ENCODE results near the gene GTSF1L. TPM values are rescaled to one million over a fixed set of nuclear protein-coding genes. Genes with fewer than 3 reads are reported as not detected.

Gene GTSF1L
- total and polyA plus RNA-seq, 9 of the 15 experiments (the other 6 are each of a cell fraction or from before 2014, with no cell fraction given) = not detected

- no peaks in the 10 kb centered on the region for H3K9me1 ChIP-seq (ENCODE audit: control insufficient read depth, insufficient read depth, low read length)
- H3K4me3 ChIP-seq = no peak overlapping the region
- H3K4me2 ChIP-seq (ENCODE audit: insufficient read depth, low read length) = peak overlapping the region; percentile 1; the same call in 1 of the 2 replicates
- in situ Hi-C loops (cut with MboI) = no loop called here
- H3K4me1 ChIP-seq (replicated peaks in 1 of 2; ENCODE audit: control insufficient read depth in 2 of 2, insufficient read depth in 2 of 2, low read length in 2 of 2) = peaks cover 5 to 6% of the 10 kb centered on the region in 2 experiments; a peak in 3 of 5 replicates
- 9% methylated on average over 12 of the region's 12 CpGs for WGBS (ENCODE audit: insufficient coverage, low coverage, missing lambda C conversion rate)
- ChIA-PET CTCF (ENCODE audit: low intra/inter-chr PET ratio) (interaction anchor here (1.4 kb wide), 1 partner anchor 334 kb away, joined by 5 read pairs; no protein-coding TSS in a partner anchor), POLR2A (no interaction called here)
- H2AFZ ChIP-seq (ENCODE audit: low read depth, low read length) = no peak overlapping the region
- H3K9ac ChIP-seq (ENCODE audit: insufficient read depth in 1 of 2, low read depth in 2 of 2, low read length in 2 of 2) = no peak overlapping the region
- H3K27me3 ChIP-seq (ENCODE audit: control insufficient read depth in 2 of 2, insufficient read depth in 2 of 2, low read length in 2 of 2) = peaks cover 14 to 40% of the 10 kb centered on the region in 2 experiments; a peak in 4 of 5 replicates
- FAIRE-seq (peak; percentile 11), DNase-seq (ENCODE audit: extremely low read depth in 1 of 4, low spot score in 3 of 4) (no peak), ATAC-seq (no peak)
- H3K9me3 ChIP-seq (replicated peaks; ENCODE audit: control insufficient read depth, insufficient read depth, low read depth, low read length) = no peaks in the 10 kb centered on the region
- H3K27ac ChIP-seq (ENCODE audit: extremely low read depth, low read depth, low read length) = no peak overlapping the region
- H3K79me2 ChIP-seq (ENCODE audit: control insufficient read depth, insufficient read depth, low read length) = no peaks in the 10 kb centered on the region
- no peaks in the 10 kb centered on the region; the same call in 1 of the 2 replicates for H4K20me1 ChIP-seq (replicated peaks; ENCODE audit: control insufficient read depth, insufficient read depth, low read length)
- BruUV-seq (replicated peaks) = no TSS peak
- intact Hi-C loops (cut with micrococcal nuclease) = loop anchor here (10.0 kb wide), 1 partner anchor 98 kb away; no protein-coding TSS in a partner anchor
- no peaks in the 10 kb centered on the region for H3K36me3 ChIP-seq (ENCODE audit: control insufficient read depth, insufficient read depth, low read length)
- TF ChIP-seq CBFA2T3 (IDR thresholded peaks at IDR 0.05) = peak; percentile 18; the same call in 1 of the 2 replicates
- TF ChIP-seq RCOR1 (IDR thresholded peaks at IDR 0.05; ENCODE audit: borderline replicate concordance in 1 of 2, low read depth in 2 of 2, low read length in 2 of 2) = peak in 1 of 2 experiments; percentile 14; a peak in 1 of 4 replicates
- peak; percentile 47 for TF ChIP-seq FOSL1 (tag; conservative IDR thresholded peaks at IDR 0.05)
- TF ChIP-seq, protein P1, sequence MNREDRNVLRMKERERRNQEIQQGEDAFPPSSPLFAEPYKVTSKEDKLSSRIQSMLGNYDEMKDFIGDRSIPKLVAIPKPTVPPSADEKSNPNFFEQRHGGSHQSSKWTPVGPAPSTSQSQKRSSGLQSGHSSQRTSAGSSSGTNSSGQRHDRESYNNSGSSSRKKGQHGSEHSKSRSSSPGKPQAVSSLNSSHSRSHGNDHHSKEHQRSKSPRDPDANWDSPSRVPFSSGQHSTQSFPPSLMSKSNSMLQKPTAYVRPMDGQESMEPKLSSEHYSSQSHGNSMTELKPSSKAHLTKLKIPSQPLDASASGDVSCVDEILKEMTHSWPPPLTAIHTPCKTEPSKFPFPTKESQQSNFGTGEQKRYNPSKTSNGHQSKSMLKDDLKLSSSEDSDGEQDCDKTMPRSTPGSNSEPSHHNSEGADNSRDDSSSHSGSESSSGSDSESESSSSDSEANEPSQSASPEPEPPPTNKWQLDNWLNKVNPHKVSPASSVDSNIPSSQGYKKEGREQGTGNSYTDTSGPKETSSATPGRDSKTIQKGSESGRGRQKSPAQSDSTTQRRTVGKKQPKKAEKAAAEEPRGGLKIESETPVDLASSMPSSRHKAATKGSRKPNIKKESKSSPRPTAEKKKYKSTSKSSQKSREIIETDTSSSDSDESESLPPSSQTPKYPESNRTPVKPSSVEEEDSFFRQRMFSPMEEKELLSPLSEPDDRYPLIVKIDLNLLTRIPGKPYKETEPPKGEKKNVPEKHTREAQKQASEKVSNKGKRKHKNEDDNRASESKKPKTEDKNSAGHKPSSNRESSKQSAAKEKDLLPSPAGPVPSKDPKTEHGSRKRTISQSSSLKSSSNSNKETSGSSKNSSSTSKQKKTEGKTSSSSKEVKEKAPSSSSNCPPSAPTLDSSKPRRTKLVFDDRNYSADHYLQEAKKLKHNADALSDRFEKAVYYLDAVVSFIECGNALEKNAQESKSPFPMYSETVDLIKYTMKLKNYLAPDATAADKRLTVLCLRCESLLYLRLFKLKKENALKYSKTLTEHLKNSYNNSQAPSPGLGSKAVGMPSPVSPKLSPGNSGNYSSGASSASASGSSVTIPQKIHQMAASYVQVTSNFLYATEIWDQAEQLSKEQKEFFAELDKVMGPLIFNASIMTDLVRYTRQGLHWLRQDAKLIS (CRISPR knock-in tag; IDR thresholded peaks at IDR 0.05) = no peak
- TF ChIP-seq PML (IDR thresholded peaks at IDR 0.05; ENCODE audit: low read length) = no peak
- no peak for TF ChIP-seq IRF9 (tag; IDR thresholded peaks at IDR 0.05)
- TF ChIP-seq RBM34 (IDR thresholded peaks at IDR 0.05; ENCODE audit: borderline replicate concordance, insufficient read depth, low read length) = no peak
- 0 out of 2 replicates have a peak, but pooled peaks have one; percentile 20 for TF ChIP-seq NFE2L1 (tag; IDR thresholded peaks at IDR 0.05; ENCODE audit: borderline replicate concordance, low read depth)
- TF ChIP-seq SMARCA4 (IDR thresholded peaks at IDR 0.05) = peak; percentile 29; the same call in 1 of the 2 replicates
- peak; percentile 25; the same call in 1 of the 2 replicates for TF ChIP-seq SMARCE1 (IDR thresholded peaks at IDR 0.05)
- TF ChIP-seq DPF2 (IDR thresholded peaks at IDR 0.05) = peak; percentile 49; the same call in 1 of the 2 replicates
- TF ChIP-seq SOX6 (IDR thresholded peaks at IDR 0.05) = peak; percentile 48; the same call in 1 of the 2 replicates
- TF ChIP-seq MAFK (IDR thresholded peaks at IDR 0.05; ENCODE audit: low read length) = 0 out of 2 replicates have a peak, but pooled peaks have one; percentile 35
- peak; percentile 61 for TF ChIP-seq C11orf30 (IDR thresholded peaks at IDR 0.05; ENCODE audit: low read depth)
Measured at GRCh38 chr20:43746344-43747137, 19.7 kb upstream of the GTSF1L start.
